ENCODE data around the gene POLR3C. TPM values are rescaled to one million over a fixed set of nuclear protein-coding genes. Genes with fewer than 3 reads are reported as not detected.

POLR3C gene
- total RNA-seq, 1 experiment from 2014 or later = 24.9 TPM

- TF ChIP-seq ZNF138 (CRISPR knock-in tag; conservative IDR thresholded peaks at IDR 0.05) = no peak
- TF ChIP-seq IRF2 (CRISPR knock-in tag; IDR thresholded peaks at IDR 0.05; ENCODE audit: borderline replicate concordance, low read depth) = no peak
- no peak for TF ChIP-seq EMX1 (CRISPR knock-in tag; IDR thresholded peaks at IDR 0.05)
- no peak for TF ChIP-seq NFE2L1 (CRISPR knock-in tag; IDR thresholded peaks at IDR 0.05)
- TF ChIP-seq TEAD1 (CRISPR knock-in tag; IDR thresholded peaks at IDR 0.05) = no peak
- TF ChIP-seq TCF7 (CRISPR knock-in tag; IDR thresholded peaks at IDR 0.05; ENCODE audit: low read depth) = no peak
- TF ChIP-seq NR3C1 (CRISPR knock-in tag; conservative IDR thresholded peaks at IDR 0.05; ENCODE audit: low read depth) = no peak
- TF ChIP-seq, protein P1, sequence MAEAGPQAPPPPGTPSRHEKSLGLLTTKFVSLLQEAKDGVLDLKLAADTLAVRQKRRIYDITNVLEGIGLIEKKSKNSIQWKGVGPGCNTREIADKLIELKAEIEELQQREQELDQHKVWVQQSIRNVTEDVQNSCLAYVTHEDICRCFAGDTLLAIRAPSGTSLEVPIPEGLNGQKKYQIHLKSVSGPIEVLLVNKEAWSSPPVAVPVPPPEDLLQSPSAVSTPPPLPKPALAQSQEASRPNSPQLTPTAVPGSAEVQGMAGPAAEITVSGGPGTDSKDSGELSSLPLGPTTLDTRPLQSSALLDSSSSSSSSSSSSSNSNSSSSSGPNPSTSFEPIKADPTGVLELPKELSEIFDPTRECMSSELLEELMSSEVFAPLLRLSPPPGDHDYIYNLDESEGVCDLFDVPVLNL (CRISPR knock-in tag; IDR thresholded peaks at IDR 0.05; ENCODE audit: borderline replicate concordance, low read depth) = no peak
- no peak for TF ChIP-seq ETV6 (CRISPR knock-in tag; IDR thresholded peaks at IDR 0.05)
- TF ChIP-seq ZNF425 (CRISPR knock-in tag; conservative IDR thresholded peaks at IDR 0.05) = no peak
- TF ChIP-seq HMGA2 (CRISPR knock-in tag; IDR thresholded peaks at IDR 0.05) = no peak
- TF ChIP-seq ZNF396 (CRISPR knock-in tag; IDR thresholded peaks at IDR 0.05; ENCODE audit: borderline replicate concordance) = no peak
- TF ChIP-seq RELA (CRISPR knock-in tag; IDR thresholded peaks at IDR 0.05; ENCODE audit: borderline replicate concordance) = no peak
- no peak for TF ChIP-seq ZNF532 (CRISPR knock-in tag; IDR thresholded peaks at IDR 0.05; ENCODE audit: borderline replicate concordance)
- TF ChIP-seq STAT6 (CRISPR knock-in tag; conservative IDR thresholded peaks at IDR 0.05; ENCODE audit: low read depth) = no peak
- no peak for TF ChIP-seq FOXJ3 (CRISPR knock-in tag; IDR thresholded peaks at IDR 0.05; ENCODE audit: borderline replicate concordance)
- 0 out of 2 replicates have a peak, but pooled peaks have one; percentile 73 for TF ChIP-seq E2F5 (CRISPR knock-in tag; IDR thresholded peaks at IDR 0.05)
- TF ChIP-seq USF2 (CRISPR knock-in tag; IDR thresholded peaks at IDR 0.05) = no peak
- TF ChIP-seq, protein P2, sequence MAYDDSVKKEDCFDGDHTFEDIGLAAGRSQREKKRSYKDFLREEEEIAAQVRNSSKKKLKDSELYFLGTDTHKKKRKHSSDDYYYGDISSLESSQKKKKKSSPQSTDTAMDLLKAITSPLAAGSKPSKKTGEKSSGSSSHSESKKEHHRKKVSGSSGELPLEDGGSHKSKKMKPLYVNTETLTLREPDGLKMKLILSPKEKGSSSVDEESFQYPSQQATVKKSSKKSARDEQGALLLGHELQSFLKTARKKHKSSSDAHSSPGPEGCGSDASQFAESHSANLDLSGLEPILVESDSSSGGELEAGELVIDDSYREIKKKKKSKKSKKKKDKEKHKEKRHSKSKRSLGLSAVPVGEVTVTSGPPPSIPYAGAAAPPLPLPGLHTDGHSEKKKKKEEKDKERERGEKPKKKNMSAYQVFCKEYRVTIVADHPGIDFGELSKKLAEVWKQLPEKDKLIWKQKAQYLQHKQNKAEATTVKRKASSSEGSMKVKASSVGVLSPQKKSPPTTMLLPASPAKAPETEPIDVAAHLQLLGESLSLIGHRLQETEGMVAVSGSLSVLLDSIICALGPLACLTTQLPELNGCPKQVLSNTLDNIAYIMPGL (CRISPR knock-in tag; IDR thresholded peaks at IDR 0.05) = peak; percentile 73; the same call in 1 of the 2 replicates
These were observed 35.6 kb downstream of the POLR3C start (continued) for GRCh38 chr1:145859491-145860023.
